Activated CD4-positive, alpha-beta T cell treated with anti-CD3 and anti-CD28 coated beads, Interleukin-10, Interleukin-2, amounts not matched to agents 100 ng/mL and 50 ng/mL, durations not matched to agents 16 hours and 8 hours (primary cell): ENCODE measurements around the gene POLG.

Source experiments
- DNase-seq: peaks from one replicate; pipeline ENCODE4 v3.0.0-alpha.2; 2020

The POLG gene

DNA sequence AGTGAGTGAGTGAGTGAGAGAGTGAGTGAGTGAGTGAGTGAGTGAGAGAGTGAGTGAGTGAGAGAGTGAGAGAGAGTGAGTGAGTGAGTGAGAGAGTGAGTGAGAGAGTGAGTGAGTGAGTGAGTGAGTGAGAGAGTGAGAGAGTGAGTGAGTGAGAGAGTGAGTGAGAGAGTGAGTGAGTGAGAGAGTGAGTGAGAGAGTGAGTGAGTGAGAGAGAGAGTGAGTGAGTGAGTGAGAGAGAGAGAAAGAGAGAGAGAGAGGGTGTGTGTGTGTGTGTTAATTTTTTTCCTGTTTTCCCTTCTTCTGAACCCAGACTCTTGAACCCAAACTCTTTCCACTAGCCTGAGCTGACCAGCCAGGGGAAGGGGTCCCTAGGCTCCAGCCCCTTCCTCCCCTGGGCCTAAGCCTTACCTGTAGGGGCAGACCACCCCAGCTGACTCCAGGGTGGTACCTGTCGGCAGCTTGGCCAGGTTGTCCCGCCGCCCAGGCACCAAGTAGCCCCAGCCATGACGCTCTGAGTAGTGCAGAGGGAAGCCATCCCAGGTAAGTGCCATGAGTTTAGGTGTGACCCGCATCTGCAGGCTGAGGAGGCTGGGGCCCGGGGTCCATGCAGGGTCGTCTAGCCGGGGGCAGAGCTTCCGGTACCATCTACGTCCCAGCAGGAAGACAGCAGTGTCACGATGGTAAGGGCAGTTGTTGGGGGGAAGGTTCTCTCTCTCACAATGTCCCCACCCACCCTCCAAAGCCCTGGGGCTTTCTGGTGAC is 9.4 kb downstream of the POLG start:
- no peak for DNase-seq

DNA sequence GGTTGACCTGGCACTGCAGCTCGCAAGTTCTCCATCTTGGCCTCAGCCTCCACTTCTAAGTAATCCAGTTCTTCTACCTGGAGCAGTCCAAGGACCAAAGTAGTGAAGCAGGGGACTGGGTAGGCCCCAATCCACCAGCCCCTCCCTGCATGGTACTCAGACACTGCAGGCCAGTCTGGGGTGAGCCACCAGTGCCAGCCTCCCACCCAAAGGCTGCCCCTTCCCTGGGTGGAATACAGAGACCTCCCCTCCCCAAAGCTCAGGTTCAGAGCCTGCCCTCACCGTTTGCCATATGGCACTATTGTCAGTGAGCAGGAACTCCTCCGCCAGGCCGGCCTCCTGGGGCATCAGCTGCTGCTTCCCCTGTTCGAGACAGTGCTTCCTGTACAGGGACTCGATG is 10.8 kb downstream of the POLG start:
- DNase-seq = no peak

- DNase-seq = no peak
These were observed 11.8 kb downstream of the POLG start for GRCh38 chr15:89322822-89323221.

DNA sequence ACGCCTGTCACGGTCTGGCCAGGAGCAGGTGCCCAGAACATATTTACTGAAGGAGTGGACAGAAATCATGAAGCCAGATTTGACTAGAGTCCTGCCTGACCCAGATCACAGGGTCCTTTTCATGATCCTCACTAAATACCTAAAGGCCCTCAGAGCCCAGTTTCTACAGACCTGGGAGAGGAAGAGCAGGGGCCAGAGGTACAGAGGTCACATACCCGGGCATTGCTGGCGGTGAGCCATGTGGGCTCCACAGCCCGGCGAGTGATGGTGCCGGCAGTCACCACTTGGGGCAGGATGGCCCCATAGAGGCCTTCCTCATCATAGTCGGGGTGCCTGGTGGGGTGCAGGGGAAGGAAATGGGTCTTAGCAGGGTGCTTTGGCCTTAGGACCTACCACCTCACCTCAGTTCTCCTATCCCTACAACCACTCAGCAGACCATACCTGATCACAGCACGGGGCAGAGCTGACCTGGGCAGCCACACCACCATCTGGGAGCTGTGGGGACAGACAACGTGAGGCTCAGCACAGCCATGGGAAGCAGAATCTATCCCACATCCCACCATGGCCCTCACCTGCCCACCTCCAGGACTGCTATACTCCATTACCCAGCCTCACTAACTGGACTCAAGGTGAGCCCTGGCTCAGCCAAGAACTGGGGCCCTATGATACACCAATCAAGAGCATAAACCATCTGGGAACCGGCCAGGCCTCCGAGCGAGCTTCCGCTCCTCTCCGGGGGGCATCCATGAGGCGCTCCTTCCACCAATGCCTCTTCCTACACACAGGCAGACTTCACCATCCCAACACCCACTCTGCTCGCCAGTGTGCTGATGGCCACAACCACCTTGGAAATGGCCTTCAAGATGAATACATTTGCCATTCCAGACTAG is 12.9 kb downstream of the POLG start:
- DNase-seq = no peak

GRCh38 chr15:89320200-89320599 is 14.4 kb downstream of the POLG start:
- no peak for DNase-seq

DNA sequence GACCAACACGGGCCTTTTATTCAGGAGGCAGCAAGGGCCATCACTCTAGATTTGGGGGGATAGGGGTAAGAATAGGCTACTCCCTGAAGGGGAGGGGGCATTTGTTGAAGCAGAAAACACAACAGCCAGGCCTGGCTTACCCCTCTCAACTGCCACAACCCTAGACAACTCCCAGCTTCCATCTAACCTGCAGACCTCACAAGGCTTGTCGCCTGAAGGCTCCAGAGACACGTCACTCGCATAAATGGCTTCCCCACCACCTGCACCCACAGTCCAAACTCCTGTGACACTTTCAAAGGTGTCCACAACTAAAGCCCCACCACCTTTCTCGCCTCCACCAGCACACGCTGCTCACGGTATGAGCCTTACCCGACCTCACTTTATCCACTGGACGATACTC is 14.9 kb downstream of the POLG start:
- DNase-seq = no peak

DNA sequence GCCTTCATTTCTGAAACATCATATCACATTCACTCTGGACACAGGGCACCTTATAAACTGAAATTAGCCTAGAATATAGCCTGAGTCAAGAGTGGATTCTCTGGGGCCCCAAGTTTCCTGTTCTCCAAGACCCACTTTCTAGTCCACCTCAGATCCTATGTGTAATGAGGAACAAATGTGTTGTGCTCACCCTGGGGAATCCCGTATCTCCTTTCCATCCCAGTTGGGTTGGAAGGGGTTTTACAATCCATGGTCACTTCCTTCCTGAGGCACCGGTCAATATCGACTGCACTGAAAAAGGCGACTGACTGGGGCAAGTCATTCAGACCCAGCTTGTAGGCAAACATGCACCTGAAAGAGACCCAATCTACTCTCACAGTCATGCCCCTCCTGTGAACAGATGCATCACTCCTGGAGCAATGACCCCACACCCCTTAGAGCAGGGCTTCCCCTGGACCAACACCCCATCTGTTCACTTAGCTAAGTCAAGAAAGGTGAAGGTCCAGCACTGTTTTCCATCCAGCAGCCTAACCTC is 17.4 kb downstream of the POLG start:
- no peak for DNase-seq

DNA sequence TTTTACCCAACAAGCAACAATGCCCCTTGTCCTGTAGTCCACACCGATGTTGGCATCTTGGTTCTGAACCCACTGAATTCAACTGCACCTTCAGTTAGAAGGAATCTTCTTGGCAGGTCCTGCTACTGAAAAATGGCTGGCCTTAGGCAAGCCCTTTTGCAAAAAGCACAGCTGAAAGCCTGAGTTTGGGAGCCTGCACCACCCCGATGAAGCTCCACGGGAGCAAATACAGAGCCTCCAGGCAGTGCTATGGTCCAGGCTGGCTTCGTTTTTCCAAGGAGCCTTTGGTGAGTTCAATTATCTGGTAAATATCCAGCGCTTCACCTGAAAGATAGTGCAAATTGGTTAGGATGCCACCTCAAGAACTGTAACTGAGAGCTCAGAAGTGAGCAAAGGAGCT is 18.1 kb downstream of the POLG start:
- DNase-seq = no peak

- no peak for DNase-seq
These were observed 19.2 kb downstream of the POLG start for GRCh38 chr15:89315375-89315929.

DNA sequence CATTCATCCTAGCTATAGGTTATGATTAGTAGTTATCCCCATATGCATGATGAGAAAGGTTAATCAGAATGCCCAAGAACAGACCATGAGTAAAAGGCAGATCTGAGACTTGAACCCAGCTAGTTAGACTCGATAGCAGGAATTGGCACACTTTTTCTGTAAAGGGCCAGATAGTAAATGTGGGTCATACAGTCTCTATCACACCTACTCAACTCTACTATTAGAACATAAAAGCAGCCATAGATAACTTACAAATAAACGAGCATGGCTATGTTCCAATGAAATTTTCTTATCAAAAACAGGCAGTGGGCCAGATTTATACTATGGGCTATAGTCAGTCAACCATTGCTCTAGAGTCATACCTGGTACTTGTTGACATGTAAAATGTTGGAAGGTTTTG is 24.6 kb downstream of the POLG start:
- DNase-seq = no peak

- no peak for DNase-seq
These were observed 26.4 kb downstream of the POLG start for GRCh38 chr15:89308236-89308635.

DNA sequence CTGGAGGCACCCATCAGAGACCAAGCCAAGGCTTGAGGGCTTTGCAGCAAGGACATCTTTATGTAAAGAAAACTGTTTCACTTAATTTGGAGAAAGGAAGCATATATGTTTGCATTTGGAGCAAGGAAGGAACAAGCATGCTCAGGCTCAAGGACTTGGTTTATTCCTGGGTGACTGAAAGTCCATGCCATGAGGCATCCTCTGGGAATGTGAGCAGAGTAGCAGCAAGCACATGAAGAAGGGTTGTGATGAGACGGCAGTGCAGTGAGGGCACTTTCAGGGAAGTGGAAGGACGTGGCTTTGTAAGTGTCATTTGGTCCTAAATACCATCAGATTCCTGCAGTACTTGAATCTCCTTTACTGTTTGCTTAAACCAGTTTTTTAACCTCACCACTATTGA is 26.8 kb downstream of the POLG start:
- DNase-seq = no peak

DNA sequence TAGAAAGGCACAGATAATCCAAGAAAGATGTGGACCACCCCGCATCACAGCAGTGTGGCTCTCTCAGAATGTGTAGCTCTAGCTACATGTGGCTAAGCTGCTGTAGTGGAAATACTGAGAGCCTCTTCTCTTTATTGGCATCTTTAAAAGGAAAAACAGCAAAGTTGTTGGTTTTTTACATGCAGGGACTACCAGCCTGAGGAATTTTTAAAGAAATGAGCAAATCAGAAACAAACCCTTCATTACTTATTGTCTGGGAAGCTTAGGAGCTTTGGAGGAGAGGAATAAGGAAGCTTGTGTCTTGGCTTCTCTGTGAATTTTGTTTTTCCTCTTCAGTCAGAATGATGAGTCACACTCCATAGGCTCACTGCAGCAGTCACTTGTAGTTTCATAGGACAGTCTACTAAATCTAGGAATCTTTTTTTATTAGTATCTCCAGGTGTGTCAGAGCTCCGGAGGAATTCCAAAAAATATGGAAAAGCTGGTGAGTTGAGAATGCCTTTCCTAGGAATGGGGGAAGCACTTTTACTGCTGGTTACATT is 27.5 kb downstream of the POLG start:
- DNase-seq = no peak

GRCh38 chr15:89305395-89305794 is 29.2 kb downstream of the POLG start:
- no peak for DNase-seq

DNA sequence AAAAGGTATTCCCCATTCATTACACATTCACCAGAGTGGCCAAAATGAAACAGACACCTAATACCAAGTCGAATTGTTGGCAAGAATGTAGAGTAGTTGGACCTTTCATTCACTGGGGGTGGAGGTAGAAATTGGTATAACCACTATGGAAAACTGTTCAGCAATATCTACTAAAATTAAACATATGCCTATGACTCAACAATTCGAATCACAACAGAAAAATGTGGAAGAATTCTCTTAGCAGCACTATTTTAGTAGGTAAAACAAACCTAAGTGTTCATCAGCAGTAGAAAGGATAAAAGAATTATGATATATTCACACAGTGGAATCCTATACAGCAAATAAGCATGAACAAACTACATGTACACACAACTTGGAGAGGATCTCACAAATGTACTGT is 30.6 kb downstream of the POLG start:
- DNase-seq = no peak

DNA sequence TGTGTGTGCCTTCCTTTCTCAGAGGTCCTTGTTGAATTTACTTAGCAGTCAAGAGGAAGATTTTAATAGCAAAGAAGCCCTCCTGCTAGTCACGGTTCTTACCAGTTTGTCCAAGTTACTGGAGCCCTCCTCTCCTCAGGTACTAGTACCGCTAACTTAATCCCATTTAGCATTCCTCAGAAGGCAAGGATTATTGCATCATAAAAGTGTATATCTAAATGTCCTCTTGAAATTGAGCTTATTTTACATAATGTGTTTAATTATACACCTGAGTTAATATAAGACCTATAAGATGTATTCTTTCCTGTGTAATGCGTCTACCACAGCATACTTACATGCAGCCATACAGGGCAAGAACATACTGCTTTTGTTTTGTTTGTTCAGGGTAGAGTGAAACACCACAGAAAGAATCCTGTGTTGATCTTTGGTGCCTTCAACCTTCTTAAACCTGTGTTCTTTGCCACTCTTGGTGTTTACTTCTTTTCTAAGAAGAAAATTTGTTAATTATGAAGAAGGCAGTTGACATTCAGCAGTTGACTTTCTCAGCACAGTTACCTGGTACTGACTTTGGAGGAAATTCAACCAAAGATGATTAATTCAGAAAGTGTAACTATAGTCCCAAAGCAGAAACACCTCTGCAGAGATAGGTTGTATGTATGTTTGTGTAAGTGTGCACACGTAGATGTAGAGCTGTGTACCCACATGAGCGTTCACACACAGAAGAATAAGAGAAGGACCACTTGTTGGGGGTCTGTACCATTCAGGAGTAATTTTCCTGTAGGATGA is 33.1 kb downstream of the POLG start:
- peak; percentile 60 for DNase-seq

DNA sequence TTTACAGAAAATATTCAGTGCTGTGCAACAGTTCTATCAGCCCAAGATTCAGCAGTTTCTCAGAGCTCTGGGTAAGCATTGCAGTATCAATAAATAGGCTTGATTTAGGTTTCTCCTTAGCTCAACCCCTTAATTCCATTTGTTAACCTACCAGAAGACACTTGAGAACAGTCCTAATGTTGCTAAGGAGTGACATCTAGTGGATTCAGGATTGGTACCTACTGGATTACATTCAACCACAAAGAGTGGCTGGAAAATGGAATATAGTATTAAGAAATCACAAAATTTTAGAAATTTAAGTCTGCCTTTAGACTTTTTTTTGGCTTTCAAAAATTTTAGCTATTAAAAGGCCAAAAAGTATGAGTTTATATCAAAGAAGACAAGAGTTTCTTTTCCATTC is 34.7 kb downstream of the POLG start:
- DNase-seq = no peak

DNA sequence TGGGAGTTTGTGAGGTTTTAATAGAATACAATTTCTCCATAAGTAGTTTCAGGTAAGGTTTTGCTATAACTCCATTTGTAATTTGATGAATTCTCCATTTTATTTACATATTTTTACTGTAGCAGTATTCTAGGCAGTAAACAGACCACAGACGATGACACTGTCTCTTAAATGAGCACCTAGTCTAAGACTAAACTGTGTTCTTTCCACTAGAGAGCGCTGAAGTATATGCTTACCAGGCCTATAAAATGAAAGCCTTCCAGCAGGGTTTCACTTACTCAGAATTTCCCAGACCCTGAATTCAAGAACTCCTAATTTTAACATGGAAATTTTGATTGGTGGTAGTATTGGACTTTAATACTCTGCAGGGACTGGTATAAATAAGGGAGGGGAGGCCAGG is 41.6 kb downstream of the POLG start:
- no peak for DNase-seq

GRCh38 chr15:89291934-89292438 is 42.6 kb downstream of the POLG start:
- DNase-seq = no peak

GRCh38 chr15:89283201-89283600 is 51.4 kb downstream of the POLG start:
- DNase-seq = no peak

GRCh38 chr15:89282631-89283030 is 52.0 kb downstream of the POLG start:
- no peak for DNase-seq

DNA sequence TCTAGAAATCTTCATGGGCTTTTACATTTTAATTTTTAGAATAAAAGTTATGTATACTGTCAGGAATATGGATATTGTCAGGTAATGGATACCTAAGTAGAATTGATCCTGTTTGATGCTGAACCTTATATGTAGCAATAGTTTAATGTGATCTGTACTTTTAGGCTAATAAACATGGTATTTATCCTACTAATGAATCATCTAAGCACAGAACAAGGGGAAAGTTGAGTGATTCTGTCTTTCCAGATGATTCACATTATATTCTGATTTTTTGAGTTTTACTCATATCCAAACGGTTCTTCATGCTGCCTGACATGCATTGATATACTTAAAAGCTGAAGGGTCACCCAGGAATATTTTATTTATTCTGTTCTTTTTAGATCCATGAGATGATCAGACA is 56.3 kb downstream of the POLG start:
- DNase-seq = no peak
